ENCODE results near the gene ACTL7B.
"Not testable (repeated sequence)": the region's sequence is repeated elsewhere in the genome, so short reads cannot be mapped to it uniquely, and the experiment has no call there.

DNA sequence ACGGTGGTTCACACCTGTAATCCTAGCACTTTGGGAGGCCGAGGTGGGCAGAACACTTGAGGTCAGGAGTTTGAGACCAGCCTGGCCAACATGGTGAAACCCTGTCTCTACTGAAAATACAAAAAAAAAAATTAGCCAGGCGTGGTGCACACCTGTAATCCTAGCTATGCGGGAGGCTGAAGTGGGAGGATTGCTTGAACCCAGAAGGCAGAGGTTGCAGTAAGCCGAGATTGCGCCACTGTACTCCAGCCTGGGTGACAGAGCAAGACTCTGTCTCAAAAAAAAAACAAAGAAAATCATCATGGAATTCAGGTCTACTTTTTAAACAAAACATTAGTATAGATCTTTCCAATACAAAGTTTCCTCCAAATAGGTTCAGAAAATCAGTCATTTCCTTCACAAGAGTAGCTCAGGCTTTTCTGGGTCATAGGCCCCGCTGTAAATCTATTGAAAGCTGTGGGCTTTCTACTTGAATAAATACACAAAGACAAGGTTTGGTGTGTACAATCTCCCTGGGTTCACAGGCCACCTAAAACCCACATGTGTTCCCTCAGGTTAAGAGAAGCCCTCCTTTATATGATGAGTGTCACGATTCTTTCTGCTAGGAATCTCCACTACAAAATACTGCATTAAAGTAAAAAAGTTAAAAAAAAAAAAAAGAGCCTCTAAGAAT is 43.4 kb upstream of the ACTL7B start:
- TF ChIP-seq, protein P1, sequence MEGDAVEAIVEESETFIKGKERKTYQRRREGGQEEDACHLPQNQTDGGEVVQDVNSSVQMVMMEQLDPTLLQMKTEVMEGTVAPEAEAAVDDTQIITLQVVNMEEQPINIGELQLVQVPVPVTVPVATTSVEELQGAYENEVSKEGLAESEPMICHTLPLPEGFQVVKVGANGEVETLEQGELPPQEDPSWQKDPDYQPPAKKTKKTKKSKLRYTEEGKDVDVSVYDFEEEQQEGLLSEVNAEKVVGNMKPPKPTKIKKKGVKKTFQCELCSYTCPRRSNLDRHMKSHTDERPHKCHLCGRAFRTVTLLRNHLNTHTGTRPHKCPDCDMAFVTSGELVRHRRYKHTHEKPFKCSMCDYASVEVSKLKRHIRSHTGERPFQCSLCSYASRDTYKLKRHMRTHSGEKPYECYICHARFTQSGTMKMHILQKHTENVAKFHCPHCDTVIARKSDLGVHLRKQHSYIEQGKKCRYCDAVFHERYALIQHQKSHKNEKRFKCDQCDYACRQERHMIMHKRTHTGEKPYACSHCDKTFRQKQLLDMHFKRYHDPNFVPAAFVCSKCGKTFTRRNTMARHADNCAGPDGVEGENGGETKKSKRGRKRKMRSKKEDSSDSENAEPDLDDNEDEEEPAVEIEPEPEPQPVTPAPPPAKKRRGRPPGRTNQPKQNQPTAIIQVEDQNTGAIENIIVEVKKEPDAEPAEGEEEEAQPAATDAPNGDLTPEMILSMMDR (IDR thresholded peaks at IDR 0.05): not testable (repeated sequence)
- TF ChIP-seq POLR2A (IDR thresholded peaks at IDR 0.05): not testable (repeated sequence)

All from suprapubic skin (tissue), 3 donors.